ENCODE data around the gene FAM3A.
"Not testable (repeated sequence)": the region's sequence is repeated elsewhere in the genome, so short reads cannot be mapped to it uniquely, and the experiment has no call there.

Gene FAM3A

DNA sequence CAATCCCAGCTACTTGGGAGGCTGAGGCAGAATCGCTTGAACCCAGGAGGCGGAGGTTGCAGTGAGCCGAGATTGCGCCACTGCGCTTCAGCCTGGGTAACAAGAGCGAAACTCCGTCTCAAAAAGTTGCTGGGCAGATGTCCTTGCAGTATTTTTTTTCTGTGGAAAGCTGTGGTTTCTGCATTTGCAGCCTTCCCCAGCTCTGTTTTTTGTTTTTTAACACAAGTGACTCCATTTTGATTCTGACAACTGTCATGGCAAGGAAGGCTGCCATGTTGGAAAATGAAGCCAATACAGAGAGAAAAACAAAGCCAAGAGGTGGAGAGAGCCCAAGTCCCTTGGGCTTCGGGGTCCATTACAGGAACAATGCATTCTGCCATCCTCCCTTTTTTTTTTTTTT lies 13.9 kb downstream of the FAM3A start:
- no peak for DNase-seq

GRCh38 chrX:154501423-154501822 lies 14.6 kb downstream of the FAM3A start:
- not testable (repeated sequence) for DNase-seq

- DNase-seq = not testable (repeated sequence)
Measured at GRCh38 chrX:154496591-154497137, 19.4 kb downstream of the FAM3A start.

DNA sequence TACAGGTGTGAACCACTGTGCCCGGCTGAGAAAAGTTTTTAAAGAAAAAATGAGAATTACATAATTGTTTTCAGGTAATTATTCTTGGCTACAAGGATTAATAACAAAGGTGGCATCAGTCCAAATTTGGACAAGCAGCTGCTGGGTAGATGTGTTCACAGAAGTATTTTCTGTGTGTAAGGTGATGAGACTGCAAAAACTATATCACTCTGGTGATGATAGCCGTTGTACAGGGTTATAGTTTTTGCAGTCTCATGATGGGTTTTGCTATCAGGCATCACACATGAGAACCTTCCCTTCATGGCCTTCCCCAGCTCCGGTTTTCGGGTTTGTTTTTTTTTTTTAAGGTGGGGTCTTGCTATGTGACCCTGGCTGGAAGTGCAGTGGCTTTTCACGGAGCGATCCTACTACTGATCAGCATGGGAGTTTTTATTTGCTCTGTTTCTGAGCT lies 20.5 kb downstream of the FAM3A start:
- DNase-seq = no peak

- no peak for DNase-seq
Measured at GRCh38 chrX:154494715-154495114, 21.3 kb downstream of the FAM3A start.

GRCh38 chrX:154490414-154491083 lies 25.5 kb downstream of the FAM3A start, which contains the start of gene SLC10A3:
Gene SLC10A3, minus strand, starts transcription at chrX:154490629. Its CDS starts 1,689 bp downstream, at chrX:154488940.
- peak; percentile 73 for DNase-seq

DNA sequence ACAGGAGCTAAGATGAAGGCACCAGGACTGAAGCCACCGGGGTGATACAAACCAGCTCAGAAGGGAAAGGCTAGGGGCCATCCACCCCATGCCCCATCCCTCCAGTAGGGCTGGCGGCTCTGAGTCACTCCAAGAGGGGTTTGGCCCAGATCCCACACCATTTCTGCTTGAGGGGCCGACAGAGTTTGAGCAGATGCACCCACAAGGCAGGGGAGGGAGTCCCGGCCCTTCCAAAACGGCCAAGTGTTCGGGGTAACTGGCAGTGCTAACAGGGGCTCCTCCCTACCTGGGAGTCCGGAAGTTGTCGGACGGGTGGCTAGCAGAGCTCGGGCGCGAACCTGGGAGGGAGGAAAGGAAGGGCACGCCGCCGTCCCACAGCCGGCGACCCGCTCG lies 26.0 kb downstream of the FAM3A start:
- DNase-seq = no peak

DNA sequence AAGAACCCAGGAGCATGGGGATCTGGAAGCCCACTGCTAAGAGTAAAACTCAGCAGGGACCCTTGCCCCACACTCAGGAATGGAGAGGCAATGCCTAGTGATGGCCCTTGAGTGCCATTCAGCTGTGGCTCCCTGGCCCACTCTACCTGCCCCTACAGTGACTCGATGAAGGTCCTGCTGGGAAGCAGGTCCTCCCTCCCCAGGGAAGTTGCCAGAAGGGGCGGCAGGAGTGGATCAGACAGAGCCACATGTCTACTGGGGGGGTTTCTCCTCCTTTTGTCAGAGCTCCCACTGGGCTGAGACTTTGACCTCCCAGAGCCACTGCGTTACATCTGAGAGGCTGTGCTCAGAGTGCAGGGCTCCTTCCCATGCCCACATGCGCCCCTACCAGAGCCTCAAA lies 26.9 kb downstream of the FAM3A start:
- no peak for DNase-seq

GRCh38 chrX:154488336-154489075 lies 27.5 kb downstream of the FAM3A start:
- no peak for DNase-seq

DNA sequence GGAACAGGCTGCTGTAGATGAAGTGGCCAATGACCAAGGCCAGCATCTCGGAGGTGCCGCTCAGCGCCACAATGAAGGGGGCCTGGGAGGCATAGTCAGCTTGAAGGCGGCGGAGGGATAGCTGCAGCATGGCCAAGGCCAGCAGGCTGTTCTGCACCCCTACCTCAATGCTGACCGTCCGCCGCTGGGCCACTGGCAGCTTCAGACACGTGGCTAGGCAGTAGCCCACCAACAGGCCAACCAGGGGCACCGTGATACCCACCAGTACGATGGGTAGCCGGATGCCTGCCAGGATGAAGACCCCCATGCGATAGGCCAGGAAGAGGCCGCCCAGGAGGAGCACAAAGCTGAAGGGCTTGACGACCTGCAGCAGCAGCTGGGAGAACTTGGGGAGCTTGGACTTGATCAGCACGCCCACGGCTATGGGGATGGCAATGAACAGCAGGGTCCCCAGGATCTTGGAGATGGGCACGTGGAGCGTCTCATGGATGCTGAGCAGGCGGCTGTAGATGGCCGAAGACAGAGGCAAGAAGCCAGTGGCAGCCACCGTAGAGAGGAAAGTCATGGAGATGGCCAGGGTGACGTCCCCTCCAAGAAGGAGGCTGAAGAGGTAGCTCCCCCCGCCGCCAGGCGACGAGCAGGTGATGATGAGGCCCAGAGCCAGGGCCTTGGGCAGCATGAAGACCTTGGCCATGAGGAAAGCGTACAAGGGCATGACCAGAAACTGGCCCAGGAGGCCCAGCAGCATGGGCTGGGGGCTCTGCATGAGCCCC lies 28.3 kb downstream of the FAM3A start:
- no peak for DNase-seq

- DNase-seq = peak; percentile 21
Measured at GRCh38 chrX:154486396-154487207, 29.4 kb downstream of the FAM3A start, which contains the start of gene UBL4A. Gene UBL4A, minus strand, starts transcription at chrX:154486615. Its CDS starts 31 bp downstream, at chrX:154486584.

DNA sequence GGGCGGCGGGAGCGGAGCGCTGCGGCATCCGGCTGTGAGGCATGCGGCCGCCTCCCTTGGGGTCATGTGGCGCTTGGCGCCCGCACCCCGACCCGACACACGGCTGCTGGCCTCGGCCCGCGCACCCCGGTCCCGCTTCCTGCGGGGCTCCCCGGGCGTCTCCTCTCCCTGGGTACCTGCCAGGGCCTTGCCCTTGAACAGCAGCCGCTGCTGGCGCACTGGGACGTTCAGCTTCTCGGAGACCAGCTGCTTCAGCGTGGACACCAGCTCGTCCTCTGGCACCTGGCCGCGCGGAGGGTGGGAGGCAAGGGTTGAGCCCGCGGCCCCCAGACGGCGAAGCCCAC lies 30.0 kb downstream of the FAM3A start:
- no peak for DNase-seq

GRCh38 chrX:154485150-154486051 lies 30.6 kb downstream of the FAM3A start:
- no peak for DNase-seq

GRCh38 chrX:154484255-154485149 lies 31.5 kb downstream of the FAM3A start:
- no peak for DNase-seq

DNA sequence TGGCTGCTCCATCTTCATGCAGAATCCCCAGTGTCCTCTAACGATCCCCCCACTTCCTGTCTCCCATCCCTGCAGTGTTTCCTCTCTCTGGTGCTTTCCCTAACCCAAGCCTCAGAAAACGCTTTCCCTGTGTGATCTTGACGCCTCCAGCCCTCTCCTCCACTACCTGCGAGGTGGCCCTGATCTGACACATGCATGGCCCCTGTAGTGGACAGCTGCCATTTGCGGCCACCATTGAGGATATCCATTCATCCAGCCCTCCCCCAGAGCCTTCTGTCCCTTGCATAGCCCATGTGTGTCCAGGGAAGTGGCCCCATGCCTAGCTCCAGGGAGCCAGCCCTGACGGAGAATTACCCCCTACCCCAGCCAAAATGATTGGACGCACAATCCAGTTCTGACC lies 32.7 kb downstream of the FAM3A start:
- no peak for DNase-seq

DNA sequence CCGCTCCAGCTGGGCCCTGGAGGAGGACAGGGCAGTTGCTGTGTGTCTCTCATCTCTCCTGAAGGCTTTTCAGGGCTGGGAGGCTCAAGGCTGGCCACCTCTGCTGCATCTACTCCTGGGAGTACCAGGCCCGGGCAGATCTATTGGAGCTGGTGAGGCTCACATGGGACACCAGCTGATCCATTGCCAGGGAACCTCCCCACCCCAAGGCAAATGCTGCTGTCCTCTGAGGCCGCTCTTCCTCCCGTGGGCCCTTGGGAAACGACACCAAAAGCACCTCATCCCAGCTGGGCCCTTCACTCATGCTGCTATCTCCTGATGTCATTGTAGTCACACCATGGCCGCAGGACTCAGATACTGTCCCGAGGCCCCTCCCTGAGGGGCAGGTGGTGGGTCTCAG lies 33.2 kb downstream of the FAM3A start:
- DNase-seq = no peak

- DNase-seq = no peak
Measured at GRCh38 chrX:154481911-154482601, 34.0 kb downstream of the FAM3A start.

DNA sequence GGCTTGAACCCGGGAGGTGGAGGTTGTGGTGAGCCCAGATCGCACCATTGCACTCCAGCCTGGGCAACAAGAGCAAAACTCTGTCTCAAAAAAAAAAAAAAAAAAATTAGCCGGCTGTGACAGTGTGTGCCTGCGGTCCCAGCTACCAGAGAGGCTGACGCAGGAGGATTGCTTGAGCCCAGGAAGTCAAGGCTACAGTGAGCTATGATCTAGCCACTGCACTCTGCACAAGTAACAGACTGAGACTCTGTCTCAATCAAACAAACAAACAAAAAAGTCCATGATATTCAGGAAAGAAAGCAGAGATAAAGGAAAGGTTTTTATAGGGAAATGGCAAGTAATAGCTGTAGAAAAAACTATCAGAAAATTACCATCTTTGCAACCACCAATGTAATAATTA lies 34.8 kb downstream of the FAM3A start:
- no peak for DNase-seq
